Activated CD4-positive, alpha-beta T cell treated with anti-CD3 and anti-CD28 coated beads for 36 hours (primary cell): Measurements from ENCODE around the gene MAB21L1. TPM values are rescaled to one million over a fixed set of nuclear protein-coding genes. Genes with fewer than 3 reads are reported as not detected.

ENCODE experiments used
- ATAC-seq: fragments of 200-7000 bp; cut with Tn5 transposase; one replicate; pipeline ENCODE4 v1.10.0; 2021; ENCODE audit warnings: mild to moderate bottlenecking, moderate library complexity
- CTCF ChIA-PET: fragments of 350-600 bp; sonication (Branson Sonifier 250); formaldehyde crosslinking; loops from one replicate; lab custom pipeline; 2021; ENCODE audit warnings: antibody characterized with exemption; lab: Charles Lee
- POLR2A ChIA-PET: fragments of 350-600 bp; sonication (Branson Sonifier 250); formaldehyde crosslinking; loops from one replicate; lab custom pipeline; 2021; ENCODE audit warnings: antibody characterized with exemption, inconsistent platforms; lab: Charles Lee
- DNase-seq: peaks from one replicate; pipeline ENCODE4 v3.0.0-alpha.2; 2020
- H3K27ac Mint-ChIP-seq: one replicate; pipeline ENCODE4 v1.8.0; 2021; ENCODE audit warnings: mixed read lengths
- H3K27me3 Mint-ChIP-seq: one replicate; pipeline ENCODE4 v1.8.0; 2021; ENCODE audit warnings: mixed read lengths
- H3K36me3 Mint-ChIP-seq: one replicate; pipeline ENCODE4 v1.8.0; 2021; ENCODE audit warnings: low read depth, mixed read lengths
- H3K4me1 Mint-ChIP-seq: one replicate; pipeline ENCODE4 v1.8.0; 2021; ENCODE audit warnings: mixed read lengths
- H3K4me3 Mint-ChIP-seq: one replicate; pipeline ENCODE4 v1.8.0; 2021; ENCODE audit warnings: mild to moderate bottlenecking, moderate library complexity, mixed read lengths
- H3K9me3 Mint-ChIP-seq: one replicate; pipeline ENCODE4 v1.8.0; 2021; ENCODE audit warnings: low read depth, mixed read lengths
- intact Hi-C, 2 experiments: fragments of 100-400 bp; cut with DNase I in 1 of 2; cut with micrococcal nuclease in 1 of 2; formaldehyde crosslinking; loops; one replicate each; pipeline versions ENCODE4 v1.14.2 to v1.15.1; 2022 to 2024; cut with DNase I, micrococcal nuclease
- total RNA-seq, 2 experiments: library from RNA; stranded (reverse); gene quantifications; one replicate each; pipeline ENCODE4 v1.2.3, GENCODE V29; 2021

Gene MAB21L1
- total RNA-seq, 2 experiments from 2014 or later: not detected

DNA sequence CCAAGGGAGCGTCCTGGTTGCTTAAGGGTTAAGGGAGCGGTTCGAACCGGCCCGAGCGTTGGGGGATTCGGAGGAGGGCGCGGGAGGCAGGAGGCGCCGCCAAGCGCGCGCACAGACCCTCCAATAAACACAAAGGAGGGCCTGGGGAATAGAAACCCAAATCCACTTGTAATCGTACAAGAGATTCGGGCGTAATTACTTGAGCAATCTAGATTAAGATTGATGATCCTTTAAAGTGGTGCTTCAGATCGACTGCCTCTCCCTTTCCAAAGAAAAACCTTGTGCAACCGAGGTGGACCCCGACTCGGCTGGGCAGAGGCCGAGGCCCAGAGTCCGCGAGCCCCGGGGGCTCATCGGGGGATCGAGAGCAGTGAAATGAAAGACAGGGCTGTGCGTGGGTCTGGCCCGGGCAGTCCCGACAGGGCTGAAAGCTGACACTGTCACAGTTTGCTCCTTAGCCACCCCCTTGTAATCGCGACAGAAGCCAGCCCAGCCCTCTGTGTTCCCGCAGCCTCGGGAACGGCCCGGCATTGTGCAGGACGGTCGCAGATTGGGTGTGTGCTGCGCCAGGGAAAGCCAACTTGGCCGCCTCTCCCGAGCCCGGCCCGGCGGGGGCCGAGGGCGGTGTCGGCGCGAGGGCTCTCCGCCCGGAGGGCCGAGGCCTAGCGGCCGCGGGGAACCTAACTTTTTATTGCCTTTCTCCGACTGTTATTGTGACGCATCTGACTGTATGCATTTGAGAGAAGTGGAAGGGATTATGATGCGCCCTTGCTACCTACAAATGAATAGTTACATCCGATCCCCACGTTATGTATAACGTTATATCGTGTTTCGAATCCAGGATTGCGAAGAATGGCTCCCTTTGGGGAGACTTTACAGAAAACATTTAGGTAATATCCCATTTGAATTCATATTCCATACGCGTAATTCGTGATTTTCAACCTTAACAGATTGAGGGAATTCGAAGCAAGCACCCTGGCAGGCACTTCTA is 5.5 kb downstream of the MAB21L1 start:
- DNase-seq (no peak), ATAC-seq (no peak)
- ChIA-PET POLR2A (no interaction called here), CTCF (no interaction called here)
- peaks cover 4% of the 10 kb centered on the region for H3K36me3 Mint-ChIP-seq
- peak overlapping the region; percentile 28 for H3K4me3 Mint-ChIP-seq
- peaks cover 63% of the 10 kb centered on the region for H3K27me3 Mint-ChIP-seq
- peaks cover 5% of the 10 kb centered on the region for H3K9me3 Mint-ChIP-seq
- H3K27ac Mint-ChIP-seq: no peak overlapping the region
- peaks cover 17% of the 10 kb centered on the region for H3K4me1 Mint-ChIP-seq
- intact Hi-C loops: loop anchor here in 1 of 2 experiments (5.0 kb wide), 1 partner anchor 529 kb away; the partner anchor contains the start of gene NBEA

GRCh38 chr13:35469806-35470525 is 6.5 kb downstream of the MAB21L1 start:
- Mint-ChIP-seq H3K4me3 (no peak overlapping the region), H3K27ac (no peak overlapping the region), H3K9me3 (peaks cover 5% of the 10 kb centered on the region), H3K4me1 (peaks cover 11% of the 10 kb centered on the region), H3K27me3 (peaks cover 53% of the 10 kb centered on the region), H3K36me3 (peaks cover 4% of the 10 kb centered on the region)
- ATAC-seq (no peak), DNase-seq (no peak)
- POLR2A ChIA-PET: no interaction called here
- intact Hi-C loops: loop anchor here in 1 of 2 experiments (5.0 kb wide), 1 partner anchor 528 kb away; the partner anchor contains the start of gene NBEA
- CTCF ChIA-PET: no interaction called here

DNA sequence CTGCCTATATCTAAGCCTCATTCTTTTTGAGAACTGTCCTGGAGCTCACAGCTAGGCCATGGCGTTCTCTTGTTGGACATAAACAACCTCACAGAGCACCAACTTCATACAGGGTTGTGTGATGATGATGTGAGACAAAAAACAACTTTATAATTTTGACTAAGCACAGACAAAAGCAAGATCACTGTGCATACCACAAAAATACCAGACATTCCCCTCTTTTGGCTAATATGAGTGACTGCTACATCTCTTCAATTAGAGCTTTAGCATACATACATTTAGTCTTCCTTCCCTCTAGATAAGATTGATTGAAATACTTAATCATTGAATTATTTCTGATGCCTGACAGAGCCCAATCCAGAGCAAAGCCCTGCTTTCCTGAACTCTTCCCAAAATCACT is 8.3 kb downstream of the MAB21L1 start:
- Mint-ChIP-seq H3K27ac (no peak overlapping the region), H3K9me3 (peaks cover 5% of the 10 kb centered on the region), H3K36me3 (peaks cover 4% of the 10 kb centered on the region), H3K27me3 (peaks cover 47% of the 10 kb centered on the region), H3K4me1 (peaks cover 11% of the 10 kb centered on the region), H3K4me3 (no peak overlapping the region)
- ChIA-PET POLR2A (no interaction called here), CTCF (no interaction called here)
- intact Hi-C loops: no loop called here
- DNase-seq (no peak), ATAC-seq (no peak)

DNA sequence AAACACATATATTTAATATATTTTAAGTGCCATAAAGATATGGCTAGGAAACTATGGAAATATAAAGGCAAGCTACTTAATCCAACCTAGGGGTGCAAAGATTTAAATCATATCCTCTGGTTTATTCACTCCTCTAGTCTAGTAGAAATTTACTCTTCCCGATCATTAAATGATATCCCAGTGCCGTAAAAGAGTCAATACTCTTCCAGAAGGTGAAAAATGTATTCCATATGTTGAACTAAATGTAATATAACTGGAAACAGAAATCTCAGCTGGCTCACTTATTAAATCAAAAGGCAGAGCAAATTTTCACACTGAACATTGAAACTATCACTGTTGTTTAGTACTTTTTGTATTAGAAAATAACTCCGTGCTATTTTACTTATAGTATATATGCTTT is 11.1 kb downstream of the MAB21L1 start:
- Mint-ChIP-seq H3K27me3 (peaks cover 31% of the 10 kb centered on the region), H3K36me3 (peaks cover under 1% of the 10 kb centered on the region), H3K4me3 (no peak overlapping the region), H3K4me1 (peaks cover under 1% of the 10 kb centered on the region), H3K9me3 (peaks cover 3% of the 10 kb centered on the region), H3K27ac (no peak overlapping the region)
- POLR2A ChIA-PET: no interaction called here
- intact Hi-C loops: no loop called here
- ATAC-seq: no peak
- DNase-seq: no peak
- CTCF ChIA-PET: no interaction called here

GRCh38 chr13:35460061-35460460 is 16.4 kb downstream of the MAB21L1 start:
- ChIA-PET POLR2A (no interaction called here), CTCF (no interaction called here)
- no peaks in the 10 kb centered on the region for H3K9me3 Mint-ChIP-seq
- peaks cover 8% of the 10 kb centered on the region for H3K27me3 Mint-ChIP-seq
- H3K4me1 Mint-ChIP-seq: no peaks in the 10 kb centered on the region
- ATAC-seq (no peak), DNase-seq (no peak)
- intact Hi-C loops: no loop called here
- H3K36me3 Mint-ChIP-seq: no peaks in the 10 kb centered on the region
- no peak overlapping the region for H3K27ac Mint-ChIP-seq
- H3K4me3 Mint-ChIP-seq: no peak overlapping the region

- Mint-ChIP-seq H3K9me3 (no peaks in the 10 kb centered on the region), H3K27ac (no peak overlapping the region)
Observed at GRCh38 chr13:35457258-35457657, 19.2 kb downstream of the MAB21L1 start.

DNA sequence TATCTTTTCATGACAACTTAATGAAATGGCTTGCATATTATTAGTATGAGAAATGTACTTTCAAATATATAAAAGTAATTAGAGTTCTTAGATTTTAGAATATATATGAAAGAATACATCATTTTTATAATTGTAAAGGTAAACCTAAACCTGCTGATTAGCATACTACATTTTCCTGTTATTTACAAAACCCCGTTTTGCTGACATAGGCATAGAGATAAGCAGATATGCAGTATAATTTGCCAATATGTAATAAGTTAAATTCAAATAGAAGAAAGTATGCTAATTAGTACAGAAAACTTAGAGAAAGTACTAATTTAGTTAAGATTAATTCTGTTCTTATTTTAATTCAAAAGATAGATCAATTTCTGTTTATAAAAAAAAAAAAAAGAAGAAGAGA is 21.5 kb downstream of the MAB21L1 start:
- DNase-seq (no peak), ATAC-seq (no peak)
- no peaks in the 10 kb centered on the region for H3K27me3 Mint-ChIP-seq
- ChIA-PET POLR2A (no interaction called here), CTCF (no interaction called here)
- no peaks in the 10 kb centered on the region for H3K36me3 Mint-ChIP-seq
- no peaks in the 10 kb centered on the region for H3K4me1 Mint-ChIP-seq
- no peak overlapping the region for H3K4me3 Mint-ChIP-seq
- intact Hi-C loops: no loop called here
- H3K9me3 Mint-ChIP-seq: no peaks in the 10 kb centered on the region
- H3K27ac Mint-ChIP-seq: no peak overlapping the region

More at GRCh38 chr13:35457258-35457657, 19.2 kb downstream of the MAB21L1 start:
- ATAC-seq (no peak), DNase-seq (no peak)
- no peaks in the 10 kb centered on the region for H3K27me3 Mint-ChIP-seq
- intact Hi-C loops: no loop called here
- H3K4me3 Mint-ChIP-seq: no peak overlapping the region
- H3K36me3 Mint-ChIP-seq: no peaks in the 10 kb centered on the region
- POLR2A ChIA-PET: no interaction called here
- CTCF ChIA-PET: no interaction called here
- no peaks in the 10 kb centered on the region for H3K4me1 Mint-ChIP-seq

DNA sequence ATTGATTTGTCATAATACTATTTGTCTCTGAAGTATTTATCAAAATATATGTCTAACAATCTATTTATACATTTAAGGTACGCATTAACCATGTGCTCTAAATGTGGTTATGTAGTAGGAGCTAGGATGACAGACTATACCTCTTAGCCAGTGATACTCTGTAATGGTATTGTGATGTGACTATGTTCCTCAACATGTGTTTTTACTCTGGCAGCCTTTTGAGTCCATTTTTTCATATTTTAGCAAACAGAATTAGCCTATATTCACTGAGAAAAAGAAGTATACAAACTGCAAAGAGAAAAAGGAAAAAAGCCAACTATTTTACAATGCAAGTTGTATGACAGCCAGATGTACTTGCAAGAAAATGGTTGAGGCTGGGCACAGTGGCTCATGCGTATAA is 26.7 kb downstream of the MAB21L1 start:
- Mint-ChIP-seq H3K36me3 (no peaks in the 10 kb centered on the region), H3K27ac (no peak overlapping the region), H3K4me1 (no peaks in the 10 kb centered on the region), H3K9me3 (no peaks in the 10 kb centered on the region), H3K27me3 (no peaks in the 10 kb centered on the region), H3K4me3 (no peak overlapping the region)
- ChIA-PET CTCF (no interaction called here), POLR2A (no interaction called here)
- no peak for DNase-seq
- no peak for ATAC-seq
- intact Hi-C loops: no loop called here

DNA sequence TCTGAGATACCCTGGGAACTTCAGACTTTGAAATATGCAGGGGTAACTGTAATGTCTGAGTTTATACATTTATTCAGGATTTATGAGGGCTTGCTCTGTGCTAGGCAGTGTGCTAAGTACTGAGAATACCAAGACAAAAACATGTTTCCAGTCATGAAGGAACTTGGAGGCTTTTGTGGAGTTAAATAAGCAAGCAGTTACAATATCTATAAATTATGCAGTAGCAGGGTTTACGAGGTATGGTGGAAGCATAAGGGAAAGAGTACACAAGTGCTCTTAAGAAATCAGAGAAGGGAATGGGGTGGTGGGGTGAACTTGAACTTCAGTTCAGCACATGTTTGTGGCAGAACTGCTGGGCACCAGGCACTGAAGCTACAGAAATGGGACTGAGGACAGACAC is 28.0 kb downstream of the MAB21L1 start:
- DNase-seq: no peak
- Mint-ChIP-seq H3K36me3 (no peaks in the 10 kb centered on the region), H3K27ac (no peak overlapping the region), H3K4me3 (no peak overlapping the region), H3K4me1 (no peaks in the 10 kb centered on the region), H3K27me3 (no peaks in the 10 kb centered on the region), H3K9me3 (no peaks in the 10 kb centered on the region)
- no peak for ATAC-seq
- intact Hi-C loops: no loop called here
- CTCF ChIA-PET: interaction anchor here (0.6 kb wide), 1 partner anchor 1214 kb away, joined by 3 read pairs; no protein-coding TSS in a partner anchor
- POLR2A ChIA-PET: no interaction called here
